Activated CD8-positive, alpha-beta T cell treated with anti-CD3 and anti-CD28 coated beads for 36 hours (primary cell): Measurements from ENCODE around the gene DDX23. TPM values are rescaled to one million over a fixed set of nuclear protein-coding genes. Genes with fewer than 3 reads are reported as not detected.
"Not testable (repeated sequence)": the region's sequence is repeated elsewhere in the genome, so short reads cannot be mapped to it uniquely, and the experiment has no call there.

Experiments used
- ATAC-seq: fragments of 200-7000 bp; cut with Tn5 transposase; one replicate; pipeline ENCODE4 v1.10.0; 2021; ENCODE audit warnings: mild to moderate bottlenecking, moderate library complexity
- CTCF ChIA-PET: fragments of 350-600 bp; sonication (Branson Sonifier 250); formaldehyde crosslinking; loops from one replicate; lab custom pipeline; 2021; ENCODE audit warnings: antibody characterized with exemption; lab: Charles Lee
- POLR2A ChIA-PET: fragments of 350-600 bp; sonication (Branson Sonifier 250); formaldehyde crosslinking; loops from one replicate; lab custom pipeline; 2021; ENCODE audit warnings: antibody characterized with exemption; lab: Charles Lee
- DNase-seq: peaks from one replicate; pipeline ENCODE4 v3.0.0-alpha.2; 2020
- H3K27ac Mint-ChIP-seq: one replicate; pipeline ENCODE4 v1.8.0; 2021; ENCODE audit warnings: mild to moderate bottlenecking, mixed read lengths
- H3K27me3 Mint-ChIP-seq: one replicate; pipeline ENCODE4 v1.8.0; 2021; ENCODE audit warnings: mixed read lengths
- H3K36me3 Mint-ChIP-seq: one replicate; pipeline ENCODE4 v1.8.0; 2021; ENCODE audit warnings: low read depth, mixed read lengths
- H3K4me1 Mint-ChIP-seq: one replicate; pipeline ENCODE4 v1.8.0; 2021; ENCODE audit warnings: low read depth, mixed read lengths
- H3K4me3 Mint-ChIP-seq: one replicate; pipeline ENCODE4 v1.8.0; 2021; ENCODE audit warnings: mild to moderate bottlenecking, moderate library complexity, mixed read lengths
- H3K9me3 Mint-ChIP-seq: one replicate; pipeline ENCODE4 v1.8.0; 2021; ENCODE audit warnings: mixed read lengths
- intact Hi-C: fragments of 100-400 bp; cut with micrococcal nuclease; formaldehyde crosslinking; loops from one replicate; pipeline ENCODE4 v1.10.0; 2022
- total RNA-seq, 2 experiments: library from RNA; stranded (reverse); gene quantifications; one replicate each; pipeline ENCODE4 v1.2.3, GENCODE V29; 2021
- TF ChIP-seq, protein P1 (sequence below): fragments of 200-600 bp; IDR thresholded peaks from one replicate; pipeline ENCODE4 v1.8.0; 2022; ENCODE audit warnings: antibody characterized with exemption, mild to moderate bottlenecking

DDX23 gene
- total RNA-seq, 2 experiments from 2014 or later: 84.5 to 95.6 TPM

DNA sequence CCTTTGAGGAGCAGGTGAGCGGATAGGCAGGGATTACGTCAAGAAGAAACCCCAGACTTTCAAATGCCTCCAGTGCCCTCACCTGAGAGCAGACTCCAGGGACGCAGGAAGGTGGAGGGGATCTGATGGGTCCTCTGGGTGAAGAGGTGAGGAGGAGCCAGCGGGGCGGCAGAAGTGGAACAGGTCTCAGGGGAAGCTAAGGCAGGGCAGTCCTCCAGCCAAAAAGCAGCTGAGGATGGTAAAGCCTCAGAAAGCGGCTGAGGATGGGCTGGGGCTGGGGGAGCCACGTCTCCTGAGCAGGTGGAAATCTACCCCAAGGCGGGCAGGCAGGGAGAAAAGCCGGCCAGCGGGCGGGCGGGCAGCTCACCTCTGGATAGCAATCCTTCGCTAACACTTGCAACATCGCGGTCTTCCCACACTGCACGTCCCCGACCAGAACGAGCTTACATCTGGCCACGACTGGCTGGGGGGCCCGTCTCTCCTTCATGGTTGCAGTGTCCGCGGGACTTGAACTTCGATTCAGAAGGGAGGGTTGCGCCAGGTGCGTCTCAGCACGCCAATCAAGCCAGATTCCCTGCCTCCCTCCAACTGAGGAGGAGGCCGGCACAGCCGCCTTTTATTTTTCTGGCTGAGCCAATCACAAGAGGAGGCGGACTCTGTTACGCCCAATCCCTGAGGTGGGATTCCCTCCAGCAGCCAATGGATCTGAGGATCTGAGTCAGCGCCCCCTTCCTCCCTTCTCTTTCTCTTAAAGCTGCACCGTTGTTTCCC, 13.5 kb upstream of the DDX23 start, which contains the start of gene RND1:
Gene RND1, minus strand, starts transcription at position 590 of the 771 bp plus-strand sequence. Its CDS starts 103 bp downstream, at position 487.
- peaks cover 24% of the 10 kb centered on the region for H3K27me3 Mint-ChIP-seq
- TF ChIP-seq, protein P1, sequence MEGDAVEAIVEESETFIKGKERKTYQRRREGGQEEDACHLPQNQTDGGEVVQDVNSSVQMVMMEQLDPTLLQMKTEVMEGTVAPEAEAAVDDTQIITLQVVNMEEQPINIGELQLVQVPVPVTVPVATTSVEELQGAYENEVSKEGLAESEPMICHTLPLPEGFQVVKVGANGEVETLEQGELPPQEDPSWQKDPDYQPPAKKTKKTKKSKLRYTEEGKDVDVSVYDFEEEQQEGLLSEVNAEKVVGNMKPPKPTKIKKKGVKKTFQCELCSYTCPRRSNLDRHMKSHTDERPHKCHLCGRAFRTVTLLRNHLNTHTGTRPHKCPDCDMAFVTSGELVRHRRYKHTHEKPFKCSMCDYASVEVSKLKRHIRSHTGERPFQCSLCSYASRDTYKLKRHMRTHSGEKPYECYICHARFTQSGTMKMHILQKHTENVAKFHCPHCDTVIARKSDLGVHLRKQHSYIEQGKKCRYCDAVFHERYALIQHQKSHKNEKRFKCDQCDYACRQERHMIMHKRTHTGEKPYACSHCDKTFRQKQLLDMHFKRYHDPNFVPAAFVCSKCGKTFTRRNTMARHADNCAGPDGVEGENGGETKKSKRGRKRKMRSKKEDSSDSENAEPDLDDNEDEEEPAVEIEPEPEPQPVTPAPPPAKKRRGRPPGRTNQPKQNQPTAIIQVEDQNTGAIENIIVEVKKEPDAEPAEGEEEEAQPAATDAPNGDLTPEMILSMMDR: no peak
- peak within 1 kb of the TSS; percentile 84 for H3K4me3 Mint-ChIP-seq
- DNase-seq: peak; percentile 91
- POLR2A ChIA-PET: interaction anchor here (0.6 to 7.4 kb wide), 10 partner anchors 9 to 265 kb away, joined by 3 to 56 read pairs (median 3); partner anchors contain the start of genes DDX23, FKBP11 and TUBA1B
- H3K36me3 Mint-ChIP-seq: no peaks in the 10 kb centered on the region
- ATAC-seq: peak; percentile 94
- peak within 1 kb of the TSS; percentile 79 for H3K27ac Mint-ChIP-seq
- peaks cover 21% of the 10 kb centered on the region for H3K4me1 Mint-ChIP-seq
- intact Hi-C loops: no loop called here
- no peaks in the 10 kb centered on the region for H3K9me3 Mint-ChIP-seq
- CTCF ChIA-PET: interaction anchor here (1.0 to 9.2 kb wide), 15 partner anchors 9 to 199 kb away, joined by 3 to 103 read pairs (median 4); partner anchors contain the start of genes DDX23, FKBP11 and WNT1

DNA sequence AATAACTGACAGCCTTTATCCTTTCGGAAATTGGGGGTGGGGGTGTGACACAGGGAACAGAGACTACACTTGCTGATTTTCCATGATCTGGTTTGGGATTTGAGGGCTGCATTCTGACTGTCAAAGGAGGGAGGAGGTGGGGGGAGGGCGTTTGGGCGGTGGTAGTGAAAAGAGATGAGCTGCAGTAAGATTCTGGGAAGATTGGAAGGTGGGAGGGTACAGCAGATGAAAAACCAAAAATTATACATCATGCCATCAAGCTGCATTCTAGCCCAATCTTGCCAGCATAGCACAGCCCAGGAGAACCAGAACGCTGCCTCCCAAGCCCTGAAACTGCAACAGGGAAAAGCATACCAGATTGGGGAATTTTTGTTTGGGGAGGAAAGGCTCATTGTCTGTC, 11.3 kb upstream of the DDX23 start:
- Mint-ChIP-seq H3K9me3 (no peaks in the 10 kb centered on the region), H3K36me3 (no peaks in the 10 kb centered on the region), H3K4me1 (peaks cover 21% of the 10 kb centered on the region), H3K27me3 (peaks cover 24% of the 10 kb centered on the region), H3K4me3 (no peak overlapping the region), H3K27ac (no peak overlapping the region)
- DNase-seq (no peak), ATAC-seq (no peak)
- CTCF ChIA-PET: interaction anchor here (1.3 to 9.2 kb wide), 2 partner anchors 11 to 41 kb away, joined by 6 to 103 read pairs; partner anchors contain the start of gene DDX23
- intact Hi-C loops: no loop called here
- TF ChIP-seq, protein P1: no peak
- POLR2A ChIA-PET: interaction anchor here (2.3 to 7.4 kb wide), 2 partner anchors 11 to 61 kb away, joined by 8 to 56 read pairs; partner anchors contain the start of gene DDX23

DNA sequence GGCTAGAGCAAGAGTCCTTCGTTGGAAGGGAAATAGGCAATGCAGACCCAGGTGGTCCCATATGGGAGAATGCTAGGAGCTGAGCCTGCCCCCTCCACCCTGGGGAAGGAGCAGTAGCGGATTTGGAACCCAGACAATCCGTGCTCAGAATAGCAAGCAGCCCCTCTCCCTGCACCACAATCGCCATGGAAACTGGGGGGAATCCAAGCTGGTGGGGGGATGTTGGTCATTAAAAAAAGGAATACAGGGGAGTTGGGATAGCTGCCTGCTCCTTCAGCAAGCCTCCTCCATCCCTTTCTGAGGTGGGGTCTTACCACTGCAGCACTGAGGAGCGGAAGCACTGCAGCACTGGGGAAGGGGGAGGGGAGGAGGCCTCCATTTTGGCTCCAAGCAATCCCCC, 10.8 kb upstream of the DDX23 start:
- no peak overlapping the region for H3K27ac Mint-ChIP-seq
- POLR2A ChIA-PET: interaction anchor here (2.3 to 7.4 kb wide), 2 partner anchors 11 to 61 kb away, joined by 8 to 56 read pairs; partner anchors contain the start of gene DDX23
- H3K4me3 Mint-ChIP-seq: no peak overlapping the region

DNA sequence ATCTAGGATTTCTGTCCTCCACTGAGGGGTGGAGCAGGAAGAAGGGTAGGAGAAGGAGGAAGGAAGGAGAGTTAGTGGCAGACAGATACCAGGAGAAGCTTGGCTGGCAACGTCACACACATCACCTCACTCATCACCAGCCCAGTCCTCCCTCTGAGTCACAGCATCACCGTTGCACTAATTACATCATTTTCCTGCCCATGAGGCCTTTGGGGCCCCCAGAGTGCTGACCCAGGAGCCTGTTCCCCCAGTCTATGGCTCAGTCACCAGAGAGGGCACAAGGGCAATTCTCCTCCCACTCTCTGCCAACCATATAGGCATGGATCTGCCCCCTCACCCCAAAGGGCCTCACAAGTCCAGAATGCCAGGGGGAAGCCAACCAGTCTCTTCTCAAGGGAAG, 9.1 kb upstream of the DDX23 start:
- Mint-ChIP-seq H3K9me3 (no peaks in the 10 kb centered on the region), H3K27me3 (peaks cover 24% of the 10 kb centered on the region), H3K4me1 (peaks cover 19% of the 10 kb centered on the region), H3K27ac (no peak overlapping the region), H3K4me3 (no peak overlapping the region), H3K36me3 (no peaks in the 10 kb centered on the region)
- CTCF ChIA-PET: interaction anchor here (0.7 to 12.8 kb wide), 3 partner anchors 9 to 64 kb away, joined by 3 to 294 read pairs (median 103); partner anchors contain the start of gene DDX23
- intact Hi-C loops: no loop called here
- TF ChIP-seq, protein P1: no peak
- no peak for ATAC-seq
- DNase-seq: peak; percentile 34
- POLR2A ChIA-PET: interaction anchor here (0.7 to 2.3 kb wide), 2 partner anchors 63 to 270 kb away, joined by 3 to 8 read pairs; partner anchors contain the start of gene TUBA1B

More for the DNA sequence above, 10.8 kb upstream of the DDX23 start:
- no peaks in the 10 kb centered on the region for H3K36me3 Mint-ChIP-seq
- H3K27me3 Mint-ChIP-seq: peaks cover 24% of the 10 kb centered on the region
- peaks cover 21% of the 10 kb centered on the region for H3K4me1 Mint-ChIP-seq
- intact Hi-C loops: no loop called here
- ATAC-seq: no peak
- CTCF ChIA-PET: interaction anchor here (1.3 to 9.2 kb wide), 2 partner anchors 11 to 42 kb away, joined by 6 to 103 read pairs; partner anchors contain the start of gene DDX23
- TF ChIP-seq, protein P1: no peak
- no peaks in the 10 kb centered on the region for H3K9me3 Mint-ChIP-seq
- no peak for DNase-seq

DNA sequence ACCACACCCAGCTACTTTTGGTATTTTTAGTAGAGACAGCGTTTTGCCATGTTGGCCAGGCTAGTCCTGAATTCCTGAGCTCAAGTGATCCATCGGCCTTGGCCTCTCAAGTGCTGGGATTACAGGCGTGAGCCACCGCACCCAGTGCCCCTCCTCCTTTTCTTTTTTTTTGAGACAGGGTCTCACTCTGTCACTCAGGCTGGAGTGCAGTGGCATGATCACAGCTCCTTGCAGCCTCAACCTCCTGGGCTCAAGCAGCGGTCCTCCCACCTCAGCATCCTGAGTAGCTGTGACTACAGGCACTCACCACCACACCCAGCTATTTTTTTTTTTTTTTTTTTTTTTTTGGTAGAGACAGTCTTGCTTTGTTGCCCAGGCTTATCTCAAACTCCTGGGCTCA, 8.3 kb upstream of the DDX23 start:
- H3K9me3 Mint-ChIP-seq, ATAC-seq, intact Hi-C loops, H3K36me3 Mint-ChIP-seq, H3K27ac Mint-ChIP-seq, DNase-seq, H3K4me3 Mint-ChIP-seq: not testable (repeated sequence)
- H3K4me1 Mint-ChIP-seq: peaks cover 16% of the 10 kb centered on the region
- ChIA-PET CTCF (interaction anchor here (0.6 to 12.8 kb wide), 5 partner anchors 8 to 244 kb away, joined by 3 to 294 read pairs (median 3); partner anchors contain the start of gene DDX23), POLR2A (interaction anchor here (0.6 to 0.7 kb wide), 2 partner anchors 59 to 271 kb away, joined by 3 to 4 read pairs; partner anchors contain the start of gene TUBA1B)
- peaks cover 24% of the 10 kb centered on the region for H3K27me3 Mint-ChIP-seq
